ENCODE data around the gene TBL1X. TPM values are rescaled to one million over a fixed set of nuclear protein-coding genes. Genes with fewer than 3 reads are reported as not detected.
"Not testable (repeated sequence)": the region's sequence is repeated elsewhere in the genome, so short reads cannot be mapped to it uniquely, and the experiment has no call there.

The TBL1X gene
- total RNA-seq, 1 experiment from 2014 or later: 17.6 TPM

DNA sequence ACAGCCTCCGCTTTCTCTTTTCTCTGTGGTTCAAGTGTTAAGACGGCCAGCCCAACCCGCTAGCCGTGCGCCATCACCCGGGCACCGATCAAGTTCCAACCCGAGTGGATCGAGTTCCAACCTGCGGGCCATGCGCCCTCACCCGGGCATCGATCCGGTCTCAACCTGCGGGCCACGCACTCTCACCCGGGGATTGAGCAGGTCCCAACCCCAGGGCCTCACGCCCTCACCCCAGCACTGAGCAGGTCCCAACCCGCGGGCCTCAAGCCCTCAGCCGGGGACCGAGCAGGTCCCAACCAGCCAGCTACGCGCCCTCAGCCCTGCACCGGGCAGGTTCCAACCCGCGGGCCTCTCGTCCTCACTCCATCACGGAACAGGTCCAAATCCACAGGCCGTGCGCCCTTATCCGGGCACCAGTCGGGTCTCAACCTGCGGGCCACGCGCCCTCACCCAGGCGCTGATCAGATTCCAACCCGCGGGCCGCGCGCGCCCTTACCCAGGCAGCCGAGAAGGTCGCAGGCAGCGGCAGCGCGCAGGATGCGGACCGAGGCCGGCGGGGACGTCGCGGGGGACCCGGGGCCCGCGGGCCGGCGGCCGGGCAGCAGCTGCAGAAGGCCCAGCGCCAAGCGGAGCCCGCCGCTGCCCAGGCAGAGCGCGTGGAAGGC is 300.3 kb downstream of the TBL1X start:
- H3F3A ChIP-seq (ENCODE audit: insufficient read depth, low read depth): no peaks in the 10 kb centered on the region
- no peak for DNase-seq
- H2AFZ ChIP-seq: no peak overlapping the region
- no peaks in the 10 kb centered on the region for H3K27me3 ChIP-seq (ENCODE audit: insufficient read depth, low read depth)
- no peaks in the 10 kb centered on the region for H3K9me2 ChIP-seq (ENCODE audit: insufficient read depth)
- BruUV-seq (replicated peaks): no TSS peak
- ChIA-PET POLR2A (ENCODE audit: unreplicated experiment) (no interaction called here), CTCF (no interaction called here)
- intact Hi-C loops (cut with micrococcal nuclease; ENCODE audit: unreplicated experiment): no loop called here
- no peaks in the 10 kb centered on the region for H3K9me3 ChIP-seq (ENCODE audit: insufficient read depth, low read depth)
- no peak overlapping the region for H3K27ac ChIP-seq
- no peak overlapping the region for H3K4me3 ChIP-seq
- TF ChIP-seq, protein P1, sequence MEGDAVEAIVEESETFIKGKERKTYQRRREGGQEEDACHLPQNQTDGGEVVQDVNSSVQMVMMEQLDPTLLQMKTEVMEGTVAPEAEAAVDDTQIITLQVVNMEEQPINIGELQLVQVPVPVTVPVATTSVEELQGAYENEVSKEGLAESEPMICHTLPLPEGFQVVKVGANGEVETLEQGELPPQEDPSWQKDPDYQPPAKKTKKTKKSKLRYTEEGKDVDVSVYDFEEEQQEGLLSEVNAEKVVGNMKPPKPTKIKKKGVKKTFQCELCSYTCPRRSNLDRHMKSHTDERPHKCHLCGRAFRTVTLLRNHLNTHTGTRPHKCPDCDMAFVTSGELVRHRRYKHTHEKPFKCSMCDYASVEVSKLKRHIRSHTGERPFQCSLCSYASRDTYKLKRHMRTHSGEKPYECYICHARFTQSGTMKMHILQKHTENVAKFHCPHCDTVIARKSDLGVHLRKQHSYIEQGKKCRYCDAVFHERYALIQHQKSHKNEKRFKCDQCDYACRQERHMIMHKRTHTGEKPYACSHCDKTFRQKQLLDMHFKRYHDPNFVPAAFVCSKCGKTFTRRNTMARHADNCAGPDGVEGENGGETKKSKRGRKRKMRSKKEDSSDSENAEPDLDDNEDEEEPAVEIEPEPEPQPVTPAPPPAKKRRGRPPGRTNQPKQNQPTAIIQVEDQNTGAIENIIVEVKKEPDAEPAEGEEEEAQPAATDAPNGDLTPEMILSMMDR (conservative IDR thresholded peaks at IDR 0.05): no peak
- TF ChIP-seq EZH2 (IDR thresholded peaks at IDR 0.05; ENCODE audit: low read depth): no peak
- H3K4me1 ChIP-seq (replicated peaks; ENCODE audit: insufficient read depth): no peaks in the 10 kb centered on the region
- no peaks in the 10 kb centered on the region for H4K20me1 ChIP-seq (ENCODE audit: insufficient read depth)
- H3K79me2 ChIP-seq (ENCODE audit: low read depth): no peaks in the 10 kb centered on the region
- no peak overlapping the region for H3K4me2 ChIP-seq
- H3K36me3 ChIP-seq (ENCODE audit: low read depth): no peaks in the 10 kb centered on the region

DNA sequence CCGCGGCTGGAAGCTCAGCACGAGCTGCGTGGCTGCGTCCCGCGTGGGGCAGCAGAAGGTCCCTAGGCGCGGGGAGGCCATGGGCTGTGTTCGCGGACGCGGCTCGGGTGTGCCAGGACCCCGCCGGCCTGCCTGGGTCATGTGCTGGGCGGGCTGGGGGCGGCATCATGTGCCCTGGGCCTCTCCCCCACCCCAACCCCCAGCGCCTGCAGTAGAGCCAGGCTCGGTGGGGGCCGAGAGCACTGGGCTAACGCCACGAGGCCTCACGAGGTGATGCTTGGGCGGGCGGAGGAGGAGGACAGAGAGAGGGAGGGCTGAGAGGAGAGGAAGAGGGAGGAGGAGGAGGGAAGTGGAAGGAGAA is 300.9 kb downstream of the TBL1X start, which contains the start of gene GPR143:
Gene GPR143 (minus strand): TSS at position 111 of the 361 bp plus-strand sequence. CDS start 30 bp downstream, at position 81.
- Histone ChIP-seq H3F3A (ENCODE audit: insufficient read depth, low read depth) (no peaks in the 10 kb centered on the region), H3K9me2 (ENCODE audit: insufficient read depth) (no peaks in the 10 kb centered on the region), H3K4me3 (no peak within 1 kb of the TSS), H3K79me2 (ENCODE audit: low read depth) (no peaks in the 10 kb centered on the region), H2AFZ (no peak within 1 kb of the TSS), H3K27me3 (ENCODE audit: insufficient read depth, low read depth) (no peaks in the 10 kb centered on the region), H3K27ac (no peak within 1 kb of the TSS), H3K36me3 (ENCODE audit: low read depth) (no peaks in the 10 kb centered on the region), H3K4me1 (replicated peaks; ENCODE audit: insufficient read depth) (no peaks in the 10 kb centered on the region), H3K4me2 (no peak within 1 kb of the TSS), H3K9me3 (ENCODE audit: insufficient read depth, low read depth) (no peaks in the 10 kb centered on the region), H4K20me1 (ENCODE audit: insufficient read depth) (no peaks in the 10 kb centered on the region)
- TF ChIP-seq, protein P1 (conservative IDR thresholded peaks at IDR 0.05): no peak
- no peak for TF ChIP-seq EZH2 (IDR thresholded peaks at IDR 0.05; ENCODE audit: low read depth)
- no peak for DNase-seq
- CTCF ChIA-PET: no interaction called here
- intact Hi-C loops (cut with micrococcal nuclease; ENCODE audit: unreplicated experiment): no loop called here
- POLR2A ChIA-PET (ENCODE audit: unreplicated experiment): no interaction called here
- no TSS peak for BruUV-seq (replicated peaks)

DNA sequence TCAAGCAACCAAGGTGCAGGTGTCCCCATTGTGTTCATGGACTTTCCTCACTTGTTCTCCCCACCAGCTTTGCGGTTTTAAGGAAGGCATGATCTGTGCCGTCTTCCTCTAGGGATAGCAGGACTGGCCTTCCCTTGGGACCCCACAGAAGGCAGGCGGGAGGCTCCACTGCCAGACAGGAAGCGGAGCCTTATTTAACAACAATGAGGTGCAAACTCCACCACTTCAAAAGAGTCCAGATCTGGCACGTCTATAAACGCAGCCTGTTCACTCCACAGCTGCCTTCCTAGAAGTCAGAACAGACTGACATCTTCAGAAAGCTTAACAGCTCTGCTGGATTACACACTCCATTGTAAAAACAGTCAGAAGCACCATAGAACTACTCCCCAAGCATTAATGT is 302.5 kb downstream of the TBL1X start:
- Histone ChIP-seq H3K9me3 (ENCODE audit: insufficient read depth, low read depth) (no peaks in the 10 kb centered on the region), H3K9me2 (ENCODE audit: insufficient read depth) (no peaks in the 10 kb centered on the region), H2AFZ (no peak overlapping the region), H3F3A (ENCODE audit: insufficient read depth, low read depth) (no peaks in the 10 kb centered on the region), H4K20me1 (ENCODE audit: insufficient read depth) (no peaks in the 10 kb centered on the region), H3K4me2 (no peak overlapping the region), H3K27me3 (ENCODE audit: insufficient read depth, low read depth) (peaks cover 9% of the 10 kb centered on the region; the same call in 1 of the 2 replicates), H3K4me3 (no peak overlapping the region), H3K79me2 (ENCODE audit: low read depth) (no peaks in the 10 kb centered on the region), H3K36me3 (ENCODE audit: low read depth) (no peaks in the 10 kb centered on the region), H3K4me1 (replicated peaks; ENCODE audit: insufficient read depth) (no peaks in the 10 kb centered on the region), H3K27ac (no peak overlapping the region)
- ChIA-PET POLR2A (ENCODE audit: unreplicated experiment) (interaction anchor here (0.6 kb wide), 1 partner anchor 63 kb away, joined by 5 read pairs; no protein-coding TSS in a partner anchor), CTCF (no interaction called here)
- TF ChIP-seq EZH2 (IDR thresholded peaks at IDR 0.05; ENCODE audit: low read depth): no peak
- TF ChIP-seq, protein P1 (conservative IDR thresholded peaks at IDR 0.05): no peak
- intact Hi-C loops (cut with micrococcal nuclease; ENCODE audit: unreplicated experiment): no loop called here
- no peak for DNase-seq
- BruUV-seq (replicated peaks): no TSS peak

DNA sequence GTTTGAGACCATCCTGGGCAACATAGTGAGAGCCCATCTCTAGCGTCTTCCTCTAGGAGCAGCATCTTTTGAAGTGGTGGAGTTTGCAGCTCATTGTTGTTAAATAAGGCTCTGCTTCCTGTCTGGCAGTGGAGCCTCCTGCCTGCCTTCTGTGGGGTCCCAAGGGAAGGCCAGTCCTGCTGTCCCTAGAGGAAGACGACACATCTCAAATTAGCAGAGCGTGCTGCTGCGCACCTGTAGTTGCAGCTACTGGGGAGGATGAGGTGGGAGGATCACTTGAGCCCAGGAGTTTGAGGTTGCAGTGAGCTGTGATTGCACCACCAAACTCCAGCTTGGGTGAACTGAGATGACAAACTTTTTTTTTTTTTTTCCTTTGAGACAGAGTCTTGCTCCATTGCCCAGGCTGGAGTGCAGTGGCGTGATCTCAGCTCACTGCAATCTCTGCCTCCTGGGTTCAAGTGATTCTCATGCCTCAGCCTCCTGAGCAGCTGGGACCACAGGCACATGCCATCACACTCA is 303.5 kb downstream of the TBL1X start:
- BruUV-seq (replicated peaks); H3K79me2 ChIP-seq (ENCODE audit: low read depth); H3K36me3 ChIP-seq (ENCODE audit: low read depth); H3F3A ChIP-seq (ENCODE audit: insufficient read depth, low read depth); H3K27ac ChIP-seq; H3K4me1 ChIP-seq (replicated peaks; ENCODE audit: insufficient read depth); H3K4me2 ChIP-seq; H3K27me3 ChIP-seq (ENCODE audit: insufficient read depth, low read depth); H3K9me2 ChIP-seq (ENCODE audit: insufficient read depth); intact Hi-C loops (cut with micrococcal nuclease; ENCODE audit: unreplicated experiment); H4K20me1 ChIP-seq (ENCODE audit: insufficient read depth); POLR2A ChIA-PET (ENCODE audit: unreplicated experiment); DNase-seq; H3K4me3 ChIP-seq; CTCF ChIA-PET; H2AFZ ChIP-seq; H3K9me3 ChIP-seq (ENCODE audit: insufficient read depth, low read depth): not testable (repeated sequence)

Measured in PC-9 (cell line).